ENCODE data around the gene RUNX1.

The RUNX1 gene

GRCh38 chr21:34871026-34871908 lies 177.8 kb downstream of the RUNX1 start:
- DNase-seq = no peak

DNA sequence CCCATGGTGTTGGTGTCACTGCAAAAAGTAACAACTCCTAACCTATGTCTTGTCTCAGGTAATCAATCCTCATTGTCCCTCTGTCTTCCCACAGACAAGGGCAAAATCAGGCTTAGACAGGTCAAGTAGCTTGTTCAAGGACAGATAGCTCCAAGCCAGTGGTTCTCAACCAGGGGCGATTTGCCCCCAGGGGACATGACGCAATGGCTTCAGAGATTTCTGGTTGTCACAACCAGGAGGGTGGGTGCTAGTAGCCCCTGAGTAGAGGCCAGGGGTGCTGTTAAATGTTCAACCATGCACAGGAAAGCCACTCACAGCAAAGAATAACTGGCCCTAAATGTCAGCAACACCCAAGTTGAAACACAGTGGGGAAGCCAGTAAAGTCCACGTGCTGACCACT lies 178.9 kb downstream of the RUNX1 start:
- DNase-seq = no peak

DNA sequence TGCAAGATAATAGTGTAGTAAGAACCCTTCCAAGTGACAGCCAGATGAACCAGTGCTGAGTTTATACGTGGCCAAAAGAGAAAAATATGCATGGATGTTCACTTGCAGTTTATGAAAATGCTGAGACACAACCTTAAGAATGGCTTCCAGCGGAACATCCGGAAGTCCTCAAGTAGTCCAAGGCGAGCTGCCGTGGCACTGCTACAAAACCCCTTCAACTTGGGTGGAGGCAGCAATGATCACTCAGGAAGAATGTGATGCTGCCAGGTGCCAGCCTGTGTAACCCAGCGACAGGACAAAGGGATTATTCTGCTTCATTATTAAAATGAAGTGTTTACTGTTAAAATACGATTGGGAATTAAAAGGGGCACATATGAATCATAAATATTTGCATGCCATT lies 179.6 kb downstream of the RUNX1 start:
- no peak for DNase-seq

- DNase-seq = no peak
Measured at GRCh38 chr21:34867785-34868184, 181.3 kb downstream of the RUNX1 start.

- no peak for DNase-seq
Measured at GRCh38 chr21:34865400-34866241, 183.5 kb downstream of the RUNX1 start.

DNA sequence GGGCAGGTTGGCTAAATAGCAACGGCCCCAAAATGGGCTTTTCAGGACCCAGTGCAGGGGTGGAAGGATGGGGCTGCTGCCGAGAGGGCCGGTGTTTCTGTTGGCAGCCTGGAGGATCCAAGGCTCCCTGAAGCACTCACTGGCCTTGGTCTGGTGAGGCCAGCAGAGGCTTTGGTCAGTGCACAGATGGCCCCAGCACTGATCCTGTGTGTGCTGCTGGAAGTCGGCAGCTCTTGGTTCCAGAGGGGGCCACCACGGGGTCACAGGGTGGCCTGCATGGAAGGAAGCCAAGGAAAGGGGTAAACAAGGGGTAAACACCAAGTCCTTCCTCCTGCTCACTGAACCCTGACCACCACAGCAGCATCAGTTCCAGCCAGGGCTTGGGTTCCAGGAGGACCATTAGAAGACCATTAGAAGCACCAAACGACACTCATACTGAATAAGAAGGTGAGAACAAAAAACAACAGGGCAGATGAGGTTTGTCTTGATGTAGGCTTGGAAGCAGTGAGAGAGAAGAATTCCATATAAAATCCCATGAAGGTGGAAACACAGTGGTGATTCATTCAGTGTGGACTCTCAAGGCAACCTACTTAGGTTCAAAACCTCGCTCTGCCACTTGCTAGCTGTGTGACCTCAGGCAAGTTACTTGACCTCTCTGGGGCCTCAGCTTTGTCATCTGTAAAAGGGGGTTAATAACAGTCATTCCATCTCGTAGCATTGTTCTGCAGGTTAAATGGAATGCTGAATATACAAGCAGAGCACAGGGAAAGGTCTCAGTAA lies 184.5 kb downstream of the RUNX1 start:
- no peak for DNase-seq

DNA sequence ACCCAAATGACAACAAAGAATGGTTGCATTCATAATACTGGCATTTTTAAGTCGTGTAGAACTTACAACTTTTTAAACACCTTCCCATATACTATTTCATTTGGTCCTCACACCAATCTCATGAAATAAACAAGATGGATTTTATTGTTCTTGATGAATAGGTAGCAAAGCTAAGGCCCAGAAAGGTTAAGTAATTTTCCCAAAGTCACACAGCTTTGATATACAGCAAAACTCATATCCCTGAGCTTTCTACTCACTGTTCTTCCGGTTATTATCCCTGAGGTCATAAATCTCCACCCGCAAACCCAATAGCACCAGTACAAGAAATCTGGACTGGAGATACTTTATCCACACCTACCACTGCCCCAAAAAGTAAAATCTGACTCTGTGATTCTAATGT lies 186.2 kb downstream of the RUNX1 start:
- DNase-seq = no peak

- no peak for DNase-seq
Measured at GRCh38 chr21:34861258-34861657, 187.8 kb downstream of the RUNX1 start.

DNA sequence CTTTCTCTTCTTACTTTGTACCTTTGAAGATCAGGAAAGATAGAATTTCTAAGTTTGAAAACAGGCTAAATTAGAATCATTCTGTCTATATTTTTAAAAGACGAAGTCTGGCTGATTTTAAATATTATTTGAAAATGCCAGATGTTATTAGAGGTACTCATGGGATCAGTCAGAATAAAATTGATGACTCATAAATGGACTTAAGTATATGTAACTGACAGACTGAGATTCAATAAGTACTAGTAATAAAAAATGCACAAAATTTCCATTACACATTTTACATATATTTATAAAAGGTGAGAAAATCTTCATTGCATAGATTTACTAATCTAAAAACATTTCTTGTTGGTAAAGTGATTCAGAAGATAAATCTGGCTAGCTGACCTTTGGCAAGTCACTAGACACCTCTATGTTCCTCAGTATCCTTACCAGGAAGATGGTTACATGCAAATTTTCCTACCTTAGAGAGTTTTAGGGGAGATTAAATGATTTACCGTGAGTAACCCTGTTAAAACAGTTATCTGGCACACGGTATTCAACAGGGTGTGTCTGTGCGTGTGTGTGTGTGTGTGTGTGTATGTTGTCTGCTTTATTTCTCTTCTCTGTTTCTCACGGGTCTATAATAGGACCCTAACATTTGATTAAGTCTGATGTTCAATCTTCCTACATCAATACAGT lies 189.0 kb downstream of the RUNX1 start:
- no peak for DNase-seq

GRCh38 chr21:34858559-34858958 lies 190.5 kb downstream of the RUNX1 start:
- no peak for DNase-seq

GRCh38 chr21:34857874-34858273 lies 191.2 kb downstream of the RUNX1 start:
- DNase-seq = peak; percentile 16

GRCh38 chr21:34857122-34857713 lies 191.9 kb downstream of the RUNX1 start:
- no peak for DNase-seq

- DNase-seq = no peak
Measured at GRCh38 chr21:34852448-34852847, 196.7 kb downstream of the RUNX1 start.

DNA sequence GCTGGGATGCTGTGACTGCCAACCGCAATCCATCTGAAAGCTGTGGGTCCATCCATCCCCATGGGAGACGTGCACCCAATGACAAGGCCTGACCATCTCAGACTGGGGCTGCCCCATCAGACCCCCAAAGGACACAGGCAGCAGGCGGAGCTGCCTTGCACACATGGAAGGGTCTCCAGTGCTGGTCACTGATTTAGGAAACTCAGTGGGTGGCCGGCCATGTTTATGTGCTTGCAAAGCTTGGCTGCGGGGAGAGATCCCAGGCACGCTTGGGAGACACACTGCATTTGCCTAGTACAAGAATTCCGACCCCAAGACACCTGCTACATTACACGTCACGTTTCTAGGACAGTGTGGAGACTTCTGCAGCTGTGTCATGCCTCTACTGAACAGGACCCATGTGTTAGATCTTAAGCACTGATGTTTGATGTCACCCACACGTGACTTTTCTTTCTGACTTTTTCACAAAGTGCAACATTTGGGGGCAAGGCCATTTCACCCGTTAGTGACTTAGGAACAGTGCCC lies 198.9 kb downstream of the RUNX1 start:
- DNase-seq = no peak

GRCh38 chr21:34846601-34847112 lies 202.4 kb downstream of the RUNX1 start:
- no peak for DNase-seq

GRCh38 chr21:34845521-34846451 lies 203.3 kb downstream of the RUNX1 start:
- DNase-seq = no peak

- DNase-seq = no peak
Measured at GRCh38 chr21:34844924-34845238, 204.2 kb downstream of the RUNX1 start.

DNA sequence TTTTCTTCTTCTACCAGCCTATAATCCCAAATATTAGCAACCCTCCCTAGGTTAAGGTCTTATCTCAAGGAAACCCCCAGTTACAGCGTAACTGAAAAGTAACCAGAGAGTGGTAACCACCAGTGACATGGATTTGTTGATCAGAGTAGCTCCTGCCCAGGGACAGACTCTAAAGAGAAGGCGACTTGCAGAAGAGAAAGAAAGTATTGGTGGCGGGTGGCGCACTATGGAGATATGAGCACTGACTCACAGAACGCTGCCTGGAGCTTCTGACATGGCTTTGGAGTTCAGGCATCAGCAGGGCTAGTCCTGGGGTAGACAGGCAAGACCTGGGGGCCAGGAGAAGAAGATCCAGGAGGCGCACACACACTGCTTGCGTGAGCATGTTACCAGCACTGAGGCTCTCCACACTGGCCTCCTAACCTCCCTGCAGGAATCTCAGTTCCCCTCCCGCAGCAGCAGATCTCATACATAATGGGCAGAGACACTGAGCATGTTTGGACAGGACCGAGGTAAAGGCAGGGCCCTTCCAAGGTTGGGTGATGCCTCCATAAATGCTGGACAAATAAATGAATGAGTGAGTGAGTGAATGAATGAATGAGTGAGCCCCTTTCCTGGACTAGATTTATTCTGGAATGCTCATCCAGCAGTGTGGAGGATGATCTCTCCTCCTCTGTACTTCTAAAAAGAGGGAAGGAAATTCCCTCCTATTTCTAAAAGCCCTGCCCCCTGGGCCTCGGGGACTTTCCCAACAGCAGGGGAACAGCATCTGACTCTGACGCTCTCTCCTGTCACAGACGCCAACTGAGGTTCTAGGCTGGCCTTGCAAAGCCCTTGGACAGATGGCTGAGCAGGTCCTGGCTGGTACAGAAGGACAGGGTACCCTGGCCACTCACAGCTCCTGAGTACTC lies 204.8 kb downstream of the RUNX1 start:
- no peak for DNase-seq

- DNase-seq = no peak
Measured at GRCh38 chr21:34843562-34843961, 205.5 kb downstream of the RUNX1 start.

DNA sequence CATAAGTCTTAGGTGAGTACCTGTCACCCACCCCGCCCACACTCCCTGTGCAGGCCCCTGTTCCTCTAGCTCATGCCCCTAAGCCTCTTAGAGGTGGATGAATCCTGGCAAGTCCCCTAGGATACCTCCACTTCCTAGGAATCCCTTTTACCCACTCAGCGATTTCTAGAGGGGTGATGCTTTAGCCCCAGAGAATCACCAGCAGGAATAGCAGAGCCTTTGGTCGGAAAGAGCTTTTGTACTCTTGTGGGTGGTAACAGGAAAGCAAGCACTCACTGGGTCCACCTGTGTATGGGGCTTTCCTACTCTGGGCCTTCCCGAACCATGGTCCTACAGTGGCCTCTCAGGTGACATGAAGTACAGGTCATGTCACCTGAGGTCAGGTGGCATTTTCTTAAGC lies 207.9 kb downstream of the RUNX1 start:
- DNase-seq = no peak
